Measurements from ENCODE around the gene CHIC2. TPM values are rescaled to one million over a fixed set of nuclear protein-coding genes. Genes with fewer than 3 reads are reported as not detected.

The CHIC2 gene
- polyA plus RNA-seq, 4 donors = 28.9 to 44.6 (median 37.0) TPM

- DNase-seq (ENCODE audit: low read depth in 4 of 4, low spot score in 3 of 4) = no peak
Measured at GRCh38 chr4:54015423-54016030, 48.9 kb downstream of the CHIC2 start.

- no peak for DNase-seq (ENCODE audit: low read depth in 4 of 4, low spot score in 3 of 4)
Measured at GRCh38 chr4:54014666-54015160, 49.7 kb downstream of the CHIC2 start.

GRCh38 chr4:54011201-54011600, 53.2 kb downstream of the CHIC2 start:
- DNase-seq (ENCODE audit: low read depth in 4 of 4, low spot score in 3 of 4) = no peak

- DNase-seq (ENCODE audit: low read depth in 4 of 4, low spot score in 3 of 4) = no peak
Measured at GRCh38 chr4:54006755-54007154, 57.6 kb downstream of the CHIC2 start.

- no peak for DNase-seq (ENCODE audit: low read depth in 4 of 4, low spot score in 3 of 4)
Measured at GRCh38 chr4:54005475-54005874, 58.9 kb downstream of the CHIC2 start.

GRCh38 chr4:54004463-54004862, 59.9 kb downstream of the CHIC2 start:
- DNase-seq (ENCODE audit: low read depth in 4 of 4, low spot score in 3 of 4) = no peak

GRCh38 chr4:54001668-54002365, 62.6 kb downstream of the CHIC2 start:
- no peak for DNase-seq (ENCODE audit: low read depth in 4 of 4, low spot score in 3 of 4)

GRCh38 chr4:53997898-53998297, 66.5 kb downstream of the CHIC2 start:
- DNase-seq (ENCODE audit: low read depth in 4 of 4, low spot score in 3 of 4) = peak in 2 of 4 donors; percentile 16 to 26

- DNase-seq (ENCODE audit: low read depth in 4 of 4, low spot score in 3 of 4) = no peak
Measured at GRCh38 chr4:53994382-53995102, 69.9 kb downstream of the CHIC2 start.

GRCh38 chr4:53992785-53993184, 71.6 kb downstream of the CHIC2 start:
- no peak for DNase-seq (ENCODE audit: low read depth in 4 of 4, low spot score in 3 of 4)

GRCh38 chr4:53991821-53992220, 72.6 kb downstream of the CHIC2 start:
- no peak for DNase-seq (ENCODE audit: low read depth in 4 of 4, low spot score in 3 of 4)

- no peak for DNase-seq (ENCODE audit: low read depth in 4 of 4, low spot score in 3 of 4)
Measured at GRCh38 chr4:53990641-53991040, 73.8 kb downstream of the CHIC2 start.

GRCh38 chr4:53987761-53988171, 76.6 kb downstream of the CHIC2 start:
- DNase-seq (ENCODE audit: low read depth in 4 of 4, low spot score in 3 of 4) = no peak

- DNase-seq (ENCODE audit: low read depth in 4 of 4, low spot score in 3 of 4) = no peak
Measured at GRCh38 chr4:53986062-53986461, 78.3 kb downstream of the CHIC2 start.

GRCh38 chr4:53981567-53981966, 82.8 kb downstream of the CHIC2 start:
- DNase-seq (ENCODE audit: low read depth in 4 of 4, low spot score in 3 of 4) = no peak

- no peak for DNase-seq (ENCODE audit: low read depth in 4 of 4, low spot score in 3 of 4)
Measured at GRCh38 chr4:53981066-53981465, 83.3 kb downstream of the CHIC2 start.

- no peak for DNase-seq (ENCODE audit: low read depth in 4 of 4, low spot score in 3 of 4)
Measured at GRCh38 chr4:53974561-53974960, 89.8 kb downstream of the CHIC2 start.

GRCh38 chr4:53967986-53968385, 96.4 kb downstream of the CHIC2 start:
- DNase-seq (ENCODE audit: low read depth in 4 of 4, low spot score in 3 of 4) = no peak

GRCh38 chr4:53963781-53964180, 100.6 kb downstream of the CHIC2 start:
- DNase-seq (ENCODE audit: low read depth in 4 of 4, low spot score in 3 of 4) = no peak

GRCh38 chr4:53963336-53963735, 101.1 kb downstream of the CHIC2 start:
- DNase-seq (ENCODE audit: low read depth in 4 of 4, low spot score in 3 of 4) = no peak

- DNase-seq (ENCODE audit: low read depth in 4 of 4, low spot score in 3 of 4) = no peak
Measured at GRCh38 chr4:53962516-53963225, 101.7 kb downstream of the CHIC2 start.

All from right renal pelvis (tissue), 4 donors.